ENCODE data around the gene CD2BP2.

DNA sequence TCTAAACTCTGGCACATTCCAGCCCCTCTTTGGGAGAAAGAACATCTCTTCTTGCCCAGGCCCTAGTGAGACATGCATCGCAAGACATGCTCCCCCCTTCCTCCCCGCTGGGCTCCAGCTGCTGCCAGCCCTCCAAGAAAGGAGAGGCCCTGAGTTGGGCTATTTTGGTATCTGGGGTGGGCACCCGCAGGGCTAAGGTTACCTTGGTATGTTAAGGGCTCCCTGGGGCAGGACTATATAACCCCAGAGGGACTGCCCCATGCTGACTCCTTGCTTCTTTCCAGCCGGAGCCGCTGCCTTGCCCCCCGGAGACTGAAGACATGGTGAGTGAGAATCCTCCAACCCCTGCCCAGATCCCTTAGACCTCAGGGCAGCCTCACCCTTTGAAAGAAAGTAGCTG, 19.4 kb upstream of the CD2BP2 start, which contains the start of gene MYL11:
- TF ChIP-seq, protein P1, sequence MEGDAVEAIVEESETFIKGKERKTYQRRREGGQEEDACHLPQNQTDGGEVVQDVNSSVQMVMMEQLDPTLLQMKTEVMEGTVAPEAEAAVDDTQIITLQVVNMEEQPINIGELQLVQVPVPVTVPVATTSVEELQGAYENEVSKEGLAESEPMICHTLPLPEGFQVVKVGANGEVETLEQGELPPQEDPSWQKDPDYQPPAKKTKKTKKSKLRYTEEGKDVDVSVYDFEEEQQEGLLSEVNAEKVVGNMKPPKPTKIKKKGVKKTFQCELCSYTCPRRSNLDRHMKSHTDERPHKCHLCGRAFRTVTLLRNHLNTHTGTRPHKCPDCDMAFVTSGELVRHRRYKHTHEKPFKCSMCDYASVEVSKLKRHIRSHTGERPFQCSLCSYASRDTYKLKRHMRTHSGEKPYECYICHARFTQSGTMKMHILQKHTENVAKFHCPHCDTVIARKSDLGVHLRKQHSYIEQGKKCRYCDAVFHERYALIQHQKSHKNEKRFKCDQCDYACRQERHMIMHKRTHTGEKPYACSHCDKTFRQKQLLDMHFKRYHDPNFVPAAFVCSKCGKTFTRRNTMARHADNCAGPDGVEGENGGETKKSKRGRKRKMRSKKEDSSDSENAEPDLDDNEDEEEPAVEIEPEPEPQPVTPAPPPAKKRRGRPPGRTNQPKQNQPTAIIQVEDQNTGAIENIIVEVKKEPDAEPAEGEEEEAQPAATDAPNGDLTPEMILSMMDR (conservative IDR thresholded peaks at IDR 0.05; ENCODE audit: low read depth, low read length), result no peak
- no peak for TF ChIP-seq EZH2 (IDR thresholded peaks at IDR 0.05; ENCODE audit: low read length, unreplicated experiment)

All from PC-3 (cell line).